ENCODE results near the gene ZG16B. TPM values are rescaled to one million over a fixed set of nuclear protein-coding genes. Genes with fewer than 3 reads are reported as not detected.

The ZG16B gene
- total and polyA plus RNA-seq, 8 donors: 0.27 to 1.4 (median 0.63) TPM

DNA sequence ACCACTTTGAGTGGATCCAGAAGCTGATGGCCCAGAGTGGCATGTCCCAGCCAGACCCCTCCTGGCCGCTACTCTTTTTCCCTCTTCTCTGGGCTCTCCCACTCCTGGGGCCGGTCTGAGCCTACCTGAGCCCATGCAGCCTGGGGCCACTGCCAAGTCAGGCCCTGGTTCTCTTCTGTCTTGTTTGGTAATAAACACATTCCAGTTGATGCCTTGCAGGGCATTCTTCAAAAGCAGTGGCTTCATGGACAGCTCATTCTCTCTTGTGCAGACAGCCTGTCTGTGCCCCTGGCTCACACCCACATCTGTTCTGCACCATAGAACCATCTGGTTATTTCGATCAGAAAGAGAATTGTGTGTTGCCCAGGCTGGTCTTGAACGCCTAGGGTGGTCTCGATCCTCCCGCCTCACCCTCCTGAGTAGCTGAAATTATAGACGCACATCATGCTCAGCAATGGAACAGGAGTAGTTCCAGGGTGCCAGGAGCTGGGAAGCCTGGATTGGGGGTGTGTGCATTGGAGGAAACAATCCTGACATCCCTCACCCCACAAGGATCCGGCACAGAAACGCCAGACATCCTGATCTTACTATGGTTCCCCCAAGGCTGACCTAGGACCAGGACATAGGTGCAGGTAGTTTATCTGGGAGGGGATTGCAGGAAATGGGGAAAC lies 8.5 kb upstream of the ZG16B start:
- Histone ChIP-seq H3K36me3 (no peaks in the 10 kb centered on the region), H3K27me3 (peaks cover 0 to 38% of the 10 kb centered on the region in 2 donors), H3K4me3 (no peak overlapping the region), H3K4me1 (no peaks in the 10 kb centered on the region), H3K27ac (no peak overlapping the region), H3K9me3 (no peaks in the 10 kb centered on the region)
- intact Hi-C loops (cut with DNase I): no loop called here
- DNase-seq (no peak), ATAC-seq (no peak)
- TF ChIP-seq CTCF (IDR thresholded peaks at IDR 0.05): no peak

- no peaks in the 10 kb centered on the region for H3K4me1 ChIP-seq
- no peak overlapping the region for H3K27ac ChIP-seq
- DNase-seq (no peak), ATAC-seq (no peak)
- no peak for TF ChIP-seq CTCF (IDR thresholded peaks at IDR 0.05)
- no peaks in the 10 kb centered on the region for H3K36me3 ChIP-seq
- no peak overlapping the region for H3K4me3 ChIP-seq
- intact Hi-C loops (cut with DNase I): no loop called here
- H3K9me3 ChIP-seq: no peaks in the 10 kb centered on the region
- H3K27me3 ChIP-seq: peaks cover 0 to 33% of the 10 kb centered on the region in 2 donors
Measured at GRCh38 chr16:2822158-2822495, 8.0 kb upstream of the ZG16B start.

DNA sequence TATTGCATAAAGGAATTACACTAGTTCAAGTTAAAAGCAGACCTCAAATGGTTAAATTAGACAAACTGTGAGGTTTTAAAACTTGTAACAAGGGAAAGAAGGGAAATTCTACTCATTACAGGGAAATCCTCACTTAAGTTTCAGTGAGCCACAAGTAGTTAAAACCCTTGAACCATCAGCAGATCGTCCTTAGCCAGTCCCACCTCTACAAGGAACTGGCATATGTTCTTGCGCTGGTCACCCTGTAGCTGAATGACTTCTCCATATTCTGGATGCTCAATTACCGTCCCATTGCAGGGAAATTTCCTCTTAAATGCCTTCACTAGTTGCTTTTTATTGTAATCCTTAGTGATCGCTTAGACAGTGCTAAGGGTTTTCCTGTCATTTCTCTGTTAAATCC lies 7.6 kb upstream of the ZG16B start:
- H3K4me3 ChIP-seq: no peak overlapping the region
- H3K4me1 ChIP-seq: no peaks in the 10 kb centered on the region
- no peaks in the 10 kb centered on the region for H3K9me3 ChIP-seq
- H3K36me3 ChIP-seq: no peaks in the 10 kb centered on the region
- TF ChIP-seq CTCF (IDR thresholded peaks at IDR 0.05): no peak
- ATAC-seq: no peak
- no peak overlapping the region for H3K27ac ChIP-seq
- DNase-seq: no peak
- intact Hi-C loops (cut with DNase I): no loop called here
- H3K27me3 ChIP-seq: peaks cover 0 to 29% of the 10 kb centered on the region in 2 donors

DNA sequence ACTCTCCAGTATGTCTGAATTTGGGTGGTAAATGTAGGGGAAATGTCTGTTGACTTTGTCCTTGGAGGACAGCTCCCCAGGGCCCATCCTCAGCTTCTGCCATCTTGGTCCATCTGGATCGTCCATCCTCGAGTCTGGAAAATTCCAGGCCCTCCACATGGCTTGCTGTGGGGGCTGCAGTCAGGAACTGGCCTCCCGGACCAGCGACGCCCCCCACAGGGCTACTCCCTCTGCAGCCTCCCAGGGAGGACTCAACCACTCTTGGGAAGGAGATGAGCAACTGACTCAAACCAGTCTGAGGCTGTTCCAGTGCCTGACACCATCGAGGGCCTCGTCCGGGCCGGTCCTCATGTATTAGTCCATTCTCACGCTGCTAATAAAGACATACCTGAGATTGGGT lies 5.5 kb upstream of the ZG16B start:
- Histone ChIP-seq H3K27me3 (peaks cover 0 to 18% of the 10 kb centered on the region in 2 donors), H3K36me3 (no peaks in the 10 kb centered on the region), H3K4me1 (peaks cover 0 to 1% of the 10 kb centered on the region in 2 donors), H3K9me3 (no peaks in the 10 kb centered on the region), H3K4me3 (no peak overlapping the region), H3K27ac (no peak overlapping the region)
- ATAC-seq (no peak), DNase-seq (no peak)
- intact Hi-C loops (cut with DNase I): no loop called here
- TF ChIP-seq CTCF (IDR thresholded peaks at IDR 0.05): no peak

- H3K4me1 ChIP-seq: peaks cover 0 to 7% of the 10 kb centered on the region in 2 donors
- intact Hi-C loops (cut with DNase I): no loop called here
- no peak overlapping the region for H3K27ac ChIP-seq
- ATAC-seq (no peak), DNase-seq (no peak)
- no peak overlapping the region for H3K4me3 ChIP-seq
- no peaks in the 10 kb centered on the region for H3K36me3 ChIP-seq
- H3K9me3 ChIP-seq: no peaks in the 10 kb centered on the region
- H3K27me3 ChIP-seq: peaks cover 0 to 18% of the 10 kb centered on the region in 2 donors
- TF ChIP-seq CTCF (IDR thresholded peaks at IDR 0.05): no peak
Measured at GRCh38 chr16:2825049-2825742, 4.9 kb upstream of the ZG16B start.
